HEK293 (cell line): ENCODE measurements around the gene JMJD6.
A peak's percentile ranks its signal among the peaks of the same experiment; 100 is the strongest.
"Not testable (repeated sequence)": the region's sequence is repeated elsewhere in the genome, so short reads cannot be mapped to it uniquely, and the experiment has no call there.

ENCODE experiments used
- CTCF ChIA-PET: fragments of 350-600 bp; formaldehyde crosslinking; extraction: SDS; loops from one replicate; lab custom pipeline; 2021; ENCODE audit warnings: antibody characterized with exemption; lab: Yijun Ruan, JAX
- POLR2A ChIA-PET: fragments of 300-600 bp; formaldehyde crosslinking; extraction: SDS; loops from one replicate; lab custom pipeline; 2020; ENCODE audit warnings: antibody characterized with exemption, inconsistent platforms; lab: Yijun Ruan, JAX
- H3K27ac ChIP-seq: fragments of 200-500 bp; sonication (Bioruptor generic); 2 replicates; pipeline ENCODE4 v1.5.1; 2014; ENCODE audit warnings: low read depth, low read length, control low read depth, inconsistent platforms; ENCODE audit errors: extremely low read depth
- H3K36me3 ChIP-seq, 2 experiments: fragments of 200-500 bp in 1 of 2; sonication (Bioruptor generic) in 1 of 2; 1 replicate in 1 of 2; 2 replicates in 1 of 2; pipeline ENCODE4 v1.5.1; 2014 to 2017; ENCODE audit warnings: inconsistent platforms in 2 of 2, low read length in 2 of 2; ENCODE audit not compliant: control insufficient read depth in 2 of 2, insufficient read depth in 1 of 2
- H3K4me1 ChIP-seq: fragments of 200-500 bp; sonication (Bioruptor generic); 2 replicates; pipeline ENCODE4 v1.5.1; 2014; ENCODE audit warnings: mild to moderate bottlenecking, low read length, inconsistent platforms; ENCODE audit not compliant: control insufficient read depth, insufficient read depth
- H3K4me3 ChIP-seq: 2 replicates; pipeline ENCODE4 v1.5.1; 2011; ENCODE audit warnings: low read depth, mild to moderate bottlenecking, control low read depth, low read length, moderate library complexity
- H3K9me3 ChIP-seq: fragments of 200-500 bp; sonication (Bioruptor generic); 2 replicates; pipeline ENCODE4 v1.5.1; 2014; ENCODE audit warnings: low read depth, low read length, inconsistent platforms; ENCODE audit not compliant: control insufficient read depth, insufficient read depth
- GLIS2 ChIP-seq: fragments of 450-650 bp; formaldehyde crosslinking; IDR thresholded peaks from 2 replicates; pipeline ENCODE4 v1.5.1; 2016; ENCODE audit warnings: missing biosample characterization, missing genetic modification characterization
- KLF1 ChIP-seq: fragments of 450-650 bp; formaldehyde crosslinking; IDR thresholded peaks from 2 replicates; pipeline ENCODE4 v1.5.1; 2016; ENCODE audit warnings: missing biosample characterization, missing genetic modification characterization
- KLF16 ChIP-seq: fragments of 450-650 bp; formaldehyde crosslinking; IDR thresholded peaks from 2 replicates; pipeline ENCODE4 v1.5.1; 2017; ENCODE audit warnings: missing biosample characterization, missing genetic modification characterization
- MEIS1 ChIP-seq: sonication (generic); formaldehyde crosslinking; IDR thresholded peaks from 2 replicates; pipeline ENCODE4 v1.8.1; 2022; ENCODE audit warnings: missing genetic modification reagents, mild to moderate bottlenecking, borderline replicate concordance
- SP2 ChIP-seq: fragments of 450-650 bp; formaldehyde crosslinking; IDR thresholded peaks from 2 replicates; pipeline ENCODE4 v1.5.1; 2016; ENCODE audit warnings: missing biosample characterization, missing genetic modification characterization
- WT1 ChIP-seq: fragments of 450-650 bp; formaldehyde crosslinking; IDR thresholded peaks from 2 replicates; pipeline ENCODE4 v1.5.1; 2016; ENCODE audit warnings: missing biosample characterization, missing genetic modification characterization
- ZBTB48 ChIP-seq: fragments of 450-650 bp; formaldehyde crosslinking; IDR thresholded peaks from 2 replicates; pipeline ENCODE4 v1.5.1; 2016; ENCODE audit warnings: missing biosample characterization, missing genetic modification characterization
- ZNF121 ChIP-seq: fragments of 450-650 bp; formaldehyde crosslinking; IDR thresholded peaks from 2 replicates; pipeline ENCODE4 v1.5.1; 2016; ENCODE audit warnings: missing biosample characterization, missing genetic modification characterization
- ZNF394 ChIP-seq: fragments of 450-650 bp; formaldehyde crosslinking; IDR thresholded peaks from 2 replicates; pipeline ENCODE4 v1.5.1; 2016; ENCODE audit warnings: missing biosample characterization, missing genetic modification characterization, mild to moderate bottlenecking, moderate library complexity, borderline replicate concordance
- ZNF404 ChIP-seq: fragments of 450-650 bp; formaldehyde crosslinking; IDR thresholded peaks from 2 replicates; pipeline ENCODE4 v1.5.1; 2017; ENCODE audit warnings: missing biosample characterization, missing genetic modification characterization
- ZNF423 ChIP-seq: fragments of 450-650 bp; formaldehyde crosslinking; IDR thresholded peaks from 2 replicates; pipeline ENCODE4 v1.5.1; 2016; ENCODE audit warnings: missing biosample characterization, missing genetic modification characterization
- ZNF658 ChIP-seq: fragments of 450-650 bp; formaldehyde crosslinking; IDR thresholded peaks from 2 replicates; pipeline ENCODE4; 2016; ENCODE audit warnings: missing biosample characterization, missing genetic modification characterization
- TF ChIP-seq, protein P1 (sequence below): fragments of 450-650 bp; formaldehyde crosslinking; IDR thresholded peaks from 2 replicates; pipeline ENCODE4 v1.5.1; 2016; ENCODE audit warnings: missing biosample characterization, missing genetic modification characterization
- TF ChIP-seq, protein P2 (sequence below): fragments of 450-650 bp; formaldehyde crosslinking; IDR thresholded peaks from 2 replicates; pipeline ENCODE4 v1.5.1; 2016; ENCODE audit warnings: missing biosample characterization, missing genetic modification characterization
- TF ChIP-seq, protein P3 (sequence below): sonication (generic); formaldehyde crosslinking; IDR thresholded peaks from 2 replicates; pipeline ENCODE4 v1.8.1; 2022; ENCODE audit warnings: mild to moderate bottlenecking, moderate library complexity, missing genetic modification reagents
- TF ChIP-seq, protein P4 (sequence below): fragments of 450-650 bp; formaldehyde crosslinking; IDR thresholded peaks from 2 replicates; pipeline ENCODE4 v1.5.1; 2016; ENCODE audit warnings: missing biosample characterization, missing genetic modification characterization
- TF ChIP-seq, protein P5 (sequence below): fragments of 450-650 bp; formaldehyde crosslinking; IDR thresholded peaks from 2 replicates; pipeline ENCODE4 v1.5.1; 2016; ENCODE audit warnings: missing biosample characterization, missing genetic modification characterization, low read depth
- TF ChIP-seq, protein P6 (sequence below): fragments of 450-650 bp; formaldehyde crosslinking; IDR thresholded peaks from 2 replicates; pipeline ENCODE4 v1.5.1; 2016; ENCODE audit warnings: missing biosample characterization, missing genetic modification characterization

Gene JMJD6

DNA sequence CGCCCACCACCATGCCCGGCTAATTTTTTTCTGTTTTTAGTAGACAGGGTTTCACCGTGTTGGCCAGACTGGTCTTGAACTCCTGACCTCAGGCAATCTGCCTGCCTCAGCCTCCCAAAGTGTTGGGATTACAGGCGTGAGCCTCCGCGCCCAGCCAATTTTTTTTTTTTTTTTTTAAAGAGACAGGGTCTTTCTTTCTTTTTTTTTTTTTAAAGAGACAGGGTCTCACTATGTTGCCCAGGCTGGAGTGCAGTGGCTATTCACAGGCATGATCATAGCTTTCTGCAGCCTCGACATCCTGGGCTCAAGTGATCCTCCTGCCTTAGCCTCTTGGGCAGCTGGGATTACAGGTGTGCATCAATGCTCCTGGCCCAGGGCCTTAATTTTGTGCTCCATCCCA, 14.1 kb downstream of the JMJD6 start:
- CTCF ChIA-PET: interaction anchor here (0.6 to 9.8 kb wide), 9 partner anchors 10 to 530 kb away, joined by 3 to 175 read pairs (median 7); partner anchors contain the start of genes JMJD6 and METTL23
- Histone ChIP-seq H3K4me1 (peaks cover 49% of the 10 kb centered on the region), H3K36me3 (peaks cover 14 to 49% of the 10 kb centered on the region in 2 experiments; a peak in 2 of 3 replicates)
- peak; percentile 91; the same call in 1 of the 2 replicates for TF ChIP-seq ZNF121 (tag by site-specific recombination)
- TF ChIP-seq, protein P1, sequence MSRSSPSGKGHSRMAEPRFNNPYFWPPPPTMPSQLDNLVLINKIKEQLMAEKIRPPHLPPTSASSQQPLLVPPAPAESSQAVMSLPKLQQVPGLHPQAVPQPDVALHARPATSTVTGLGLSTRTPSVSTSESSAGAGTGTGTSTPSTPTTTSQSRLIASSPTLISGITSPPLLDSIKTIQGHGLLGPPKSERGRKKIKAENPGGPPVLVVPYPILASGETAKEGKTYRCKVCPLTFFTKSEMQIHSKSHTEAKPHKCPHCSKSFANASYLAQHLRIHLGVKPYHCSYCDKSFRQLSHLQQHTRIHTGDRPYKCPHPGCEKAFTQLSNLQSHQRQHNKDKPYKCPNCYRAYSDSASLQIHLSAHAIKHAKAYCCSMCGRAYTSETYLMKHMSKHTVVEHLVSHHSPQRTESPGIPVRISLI (tag by site-specific recombination): peak; percentile 79
- not testable (repeated sequence) for H3K27ac ChIP-seq, H3K9me3 ChIP-seq, H3K4me3 ChIP-seq
- POLR2A ChIA-PET: interaction anchor here (0.6 to 3.5 kb wide), 6 partner anchors 23 to 530 kb away, joined by 3 to 22 read pairs (median 6); no protein-coding TSS in a partner anchor

DNA sequence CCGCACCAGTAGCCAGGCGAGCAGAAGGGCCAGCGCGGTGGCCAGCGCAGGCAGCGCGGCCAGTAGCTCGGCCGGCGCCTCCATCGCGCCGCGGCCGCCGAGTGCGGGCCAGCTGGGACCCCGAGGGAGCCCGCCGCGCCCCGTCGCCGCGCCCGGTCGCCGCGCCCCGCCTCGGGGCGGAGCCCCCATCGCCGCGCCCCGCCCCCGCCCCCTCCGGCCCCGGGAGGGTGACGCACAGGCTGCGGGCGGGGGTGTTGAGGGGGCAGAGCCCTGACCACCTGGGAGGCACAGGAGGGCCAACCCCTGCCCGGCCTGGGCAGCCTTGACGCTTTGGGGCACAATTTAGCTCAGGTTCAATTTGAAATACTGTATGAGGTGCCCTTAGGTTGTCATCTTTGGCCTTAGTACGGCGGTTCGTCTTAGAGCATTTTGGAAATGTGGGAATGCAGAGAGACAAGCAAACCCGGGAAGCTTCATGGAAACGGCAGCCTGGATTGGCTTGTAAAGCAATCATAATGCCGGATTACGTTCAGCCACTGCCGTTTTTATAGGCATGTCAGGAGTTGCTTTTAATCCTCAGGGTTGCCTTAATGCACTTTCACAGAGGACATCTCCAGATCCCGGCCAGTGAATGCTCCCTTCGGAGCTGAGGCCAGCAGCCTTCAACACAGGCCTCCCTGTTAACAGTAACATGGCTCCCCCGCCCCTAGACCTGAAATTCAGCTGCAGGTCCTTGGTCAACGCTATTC, 15.4 kb downstream of the JMJD6 start, which contains the start of gene MXRA7:
Gene MXRA7 (minus strand): TSS at position 103 of the 749 bp plus-strand sequence. CDS start 19 bp downstream, at position 84.
- POLR2A ChIA-PET: interaction anchor here (0.7 to 3.5 kb wide), 9 partner anchors 8 to 151 kb away, joined by 3 to 22 read pairs (median 5); partner anchors contain the start of genes JMJD6 and METTL23
- CTCF ChIA-PET: interaction anchor here (0.6 to 9.8 kb wide), 11 partner anchors 9 to 365 kb away, joined by 3 to 175 read pairs (median 7); partner anchors contain the start of genes JMJD6 and METTL23
- no peaks in the 10 kb centered on the region for H3K9me3 ChIP-seq
- TF ChIP-seq ZNF404 (tag by site-specific recombination) (no peak), ZNF423 (tag by site-specific recombination) (0 out of 2 replicates have a peak, but pooled peaks have one; percentile 8), ZBTB48 (tag by site-specific recombination) (0 out of 2 replicates have a peak, but pooled peaks have one; percentile 26), KLF1 (tag by site-specific recombination) (peak; percentile 63; the same call in 1 of the 2 replicates), MEIS1 (CRISPR knock-in tag) (no peak), ZNF394 (tag by site-specific recombination) (peak; percentile 45; the same call in 1 of the 2 replicates), SP2 (tag by site-specific recombination) (peak; percentile 52), GLIS2 (peak; percentile 94), WT1 (tag by site-specific recombination) (no peak; the same call in none of the 2 replicates), KLF16 (tag by site-specific recombination) (peak; percentile 62; the same call in 1 of the 2 replicates), ZNF658 (tag by site-specific recombination) (no peak)
- TF ChIP-seq, protein P2, sequence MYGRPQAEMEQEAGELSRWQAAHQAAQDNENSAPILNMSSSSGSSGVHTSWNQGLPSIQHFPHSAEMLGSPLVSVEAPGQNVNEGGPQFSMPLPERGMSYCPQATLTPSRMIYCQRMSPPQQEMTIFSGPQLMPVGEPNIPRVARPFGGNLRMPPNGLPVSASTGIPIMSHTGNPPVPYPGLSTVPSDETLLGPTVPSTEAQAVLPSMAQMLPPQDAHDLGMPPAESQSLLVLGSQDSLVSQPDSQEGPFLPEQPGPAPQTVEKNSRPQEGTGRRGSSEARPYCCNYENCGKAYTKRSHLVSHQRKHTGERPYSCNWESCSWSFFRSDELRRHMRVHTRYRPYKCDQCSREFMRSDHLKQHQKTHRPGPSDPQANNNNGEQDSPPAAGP (tag by site-specific recombination): peak; percentile 60; the same call in 1 of the 2 replicates
- TF ChIP-seq, protein P3, sequence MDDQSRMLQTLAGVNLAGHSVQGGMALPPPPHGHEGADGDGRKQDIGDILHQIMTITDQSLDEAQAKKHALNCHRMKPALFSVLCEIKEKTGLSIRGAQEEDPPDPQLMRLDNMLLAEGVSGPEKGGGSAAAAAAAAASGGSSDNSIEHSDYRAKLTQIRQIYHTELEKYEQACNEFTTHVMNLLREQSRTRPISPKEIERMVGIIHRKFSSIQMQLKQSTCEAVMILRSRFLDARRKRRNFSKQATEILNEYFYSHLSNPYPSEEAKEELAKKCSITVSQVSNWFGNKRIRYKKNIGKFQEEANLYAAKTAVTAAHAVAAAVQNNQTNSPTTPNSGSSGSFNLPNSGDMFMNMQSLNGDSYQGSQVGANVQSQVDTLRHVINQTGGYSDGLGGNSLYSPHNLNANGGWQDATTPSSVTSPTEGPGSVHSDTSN (CRISPR knock-in tag): no peak
- TF ChIP-seq, protein P4, sequence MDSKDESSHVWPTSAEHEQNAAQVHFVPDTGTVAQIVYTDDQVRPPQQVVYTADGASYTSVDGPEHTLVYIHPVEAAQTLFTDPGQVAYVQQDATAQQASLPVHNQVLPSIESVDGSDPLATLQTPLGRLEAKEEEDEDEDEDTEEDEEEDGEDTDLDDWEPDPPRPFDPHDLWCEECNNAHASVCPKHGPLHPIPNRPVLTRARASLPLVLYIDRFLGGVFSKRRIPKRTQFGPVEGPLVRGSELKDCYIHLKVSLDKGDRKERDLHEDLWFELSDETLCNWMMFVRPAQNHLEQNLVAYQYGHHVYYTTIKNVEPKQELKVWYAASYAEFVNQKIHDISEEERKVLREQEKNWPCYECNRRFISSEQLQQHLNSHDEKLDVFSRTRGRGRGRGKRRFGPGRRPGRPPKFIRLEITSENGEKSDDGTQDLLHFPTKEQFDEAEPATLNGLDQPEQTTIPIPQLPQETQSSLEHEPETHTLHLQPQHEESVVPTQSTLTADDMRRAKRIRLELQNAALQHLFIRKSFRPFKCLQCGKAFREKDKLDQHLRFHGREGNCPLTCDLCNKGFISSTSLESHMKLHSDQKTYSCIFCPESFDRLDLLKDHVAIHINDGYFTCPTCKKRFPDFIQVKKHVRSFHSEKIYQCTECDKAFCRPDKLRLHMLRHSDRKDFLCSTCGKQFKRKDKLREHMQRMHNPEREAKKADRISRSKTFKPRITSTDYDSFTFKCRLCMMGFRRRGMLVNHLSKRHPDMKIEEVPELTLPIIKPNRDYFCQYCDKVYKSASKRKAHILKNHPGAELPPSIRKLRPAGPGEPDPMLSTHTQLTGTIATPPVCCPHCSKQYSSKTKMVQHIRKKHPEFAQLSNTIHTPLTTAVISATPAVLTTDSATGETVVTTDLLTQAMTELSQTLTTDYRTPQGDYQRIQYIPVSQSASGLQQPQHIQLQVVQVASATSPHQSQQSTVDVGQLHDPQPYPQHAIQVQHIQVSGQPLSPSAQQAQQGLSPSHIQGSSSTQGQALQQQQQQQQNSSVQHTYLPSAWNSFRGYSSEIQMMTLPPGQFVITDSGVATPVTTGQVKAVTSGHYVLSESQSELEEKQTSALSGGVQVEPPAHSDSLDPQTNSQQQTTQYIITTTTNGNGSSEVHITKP (tag by site-specific recombination): peak; percentile 78
- TF ChIP-seq, protein P5, sequence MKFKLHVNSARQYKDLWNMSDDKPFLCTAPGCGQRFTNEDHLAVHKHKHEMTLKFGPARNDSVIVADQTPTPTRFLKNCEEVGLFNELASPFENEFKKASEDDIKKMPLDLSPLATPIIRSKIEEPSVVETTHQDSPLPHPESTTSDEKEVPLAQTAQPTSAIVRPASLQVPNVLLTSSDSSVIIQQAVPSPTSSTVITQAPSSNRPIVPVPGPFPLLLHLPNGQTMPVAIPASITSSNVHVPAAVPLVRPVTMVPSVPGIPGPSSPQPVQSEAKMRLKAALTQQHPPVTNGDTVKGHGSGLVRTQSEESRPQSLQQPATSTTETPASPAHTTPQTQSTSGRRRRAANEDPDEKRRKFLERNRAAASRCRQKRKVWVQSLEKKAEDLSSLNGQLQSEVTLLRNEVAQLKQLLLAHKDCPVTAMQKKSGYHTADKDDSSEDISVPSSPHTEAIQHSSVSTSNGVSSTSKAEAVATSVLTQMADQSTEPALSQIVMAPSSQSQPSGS (tag by site-specific recombination): 0 out of 2 replicates have a peak, but pooled peaks have one; percentile 20
- TF ChIP-seq, protein P6, sequence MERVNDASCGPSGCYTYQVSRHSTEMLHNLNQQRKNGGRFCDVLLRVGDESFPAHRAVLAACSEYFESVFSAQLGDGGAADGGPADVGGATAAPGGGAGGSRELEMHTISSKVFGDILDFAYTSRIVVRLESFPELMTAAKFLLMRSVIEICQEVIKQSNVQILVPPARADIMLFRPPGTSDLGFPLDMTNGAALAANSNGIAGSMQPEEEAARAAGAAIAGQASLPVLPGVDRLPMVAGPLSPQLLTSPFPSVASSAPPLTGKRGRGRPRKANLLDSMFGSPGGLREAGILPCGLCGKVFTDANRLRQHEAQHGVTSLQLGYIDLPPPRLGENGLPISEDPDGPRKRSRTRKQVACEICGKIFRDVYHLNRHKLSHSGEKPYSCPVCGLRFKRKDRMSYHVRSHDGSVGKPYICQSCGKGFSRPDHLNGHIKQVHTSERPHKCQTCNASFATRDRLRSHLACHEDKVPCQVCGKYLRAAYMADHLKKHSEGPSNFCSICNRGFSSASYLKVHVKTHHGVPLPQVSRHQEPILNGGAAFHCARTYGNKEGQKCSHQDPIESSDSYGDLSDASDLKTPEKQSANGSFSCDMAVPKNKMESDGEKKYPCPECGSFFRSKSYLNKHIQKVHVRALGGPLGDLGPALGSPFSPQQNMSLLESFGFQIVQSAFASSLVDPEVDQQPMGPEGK (tag by site-specific recombination): peak; percentile 89

More for the DNA sequence above, 15.4 kb downstream of the JMJD6 start, which contains the start of gene MXRA7:
- Histone ChIP-seq H3K36me3 (peaks cover 9 to 42% of the 10 kb centered on the region in 2 experiments; a peak in 2 of 3 replicates), H3K27ac (peak within 1 kb of the TSS; percentile 87), H3K4me1 (peaks cover 36% of the 10 kb centered on the region), H3K4me3 (peak within 1 kb of the TSS; percentile 65)
